Measurements from ENCODE around the gene TRDN. TPM values are rescaled to one million over a fixed set of nuclear protein-coding genes. Genes with fewer than 3 reads are reported as not detected.
"Not testable (repeated sequence)": the region's sequence is repeated elsewhere in the genome, so short reads cannot be mapped to it uniquely, and the experiment has no call there.

The TRDN gene
- total and polyA plus RNA-seq, 4 donors, result 0.04 to 0.11 (median 0.05) TPM; not detected in 1

GRCh38 chr6:123276546-123276980, 360.2 kb downstream of the TRDN start:
- WGBS, 2 donors, result 24% methylated on average over 3 of the region's 3 CpGs
- H3K4me1 ChIP-seq (ENCODE audit: control insufficient read depth in 5 of 5, insufficient read depth in 5 of 5, low read length in 5 of 5), result no peaks in the 10 kb centered on the region
- no peak overlapping the region for H3K4me3 ChIP-seq
- H3K27me3 ChIP-seq (ENCODE audit: control insufficient read depth in 3 of 3, insufficient read depth in 3 of 3, low read length in 2 of 3), result no peaks in the 10 kb centered on the region
- no peaks in the 10 kb centered on the region for H3K9me3 ChIP-seq (ENCODE audit: control insufficient read depth in 4 of 4, insufficient read depth in 3 of 4, low read length in 3 of 4)
- DNase-seq (no peak), ATAC-seq (ENCODE audit: insufficient read depth, low FRiP score) (no peak)
- no peak overlapping the region for H3K9ac ChIP-seq (ENCODE audit: insufficient read depth in 1 of 2, low read length in 2 of 2)
- TF ChIP-seq CTCF (IDR thresholded peaks at IDR 0.05; ENCODE audit: control extremely low read depth, extremely low read depth), result no peak
- H3K36me3 ChIP-seq (ENCODE audit: control insufficient read depth in 4 of 4, insufficient read depth in 4 of 4, low read length in 4 of 4), result no peaks in the 10 kb centered on the region
- no peak overlapping the region for H3K27ac ChIP-seq (ENCODE audit: low read depth in 1 of 2, low read length in 1 of 2)

GRCh38 chr6:123263981-123264380, 372.8 kb downstream of the TRDN start:
- no peak overlapping the region for H3K9ac ChIP-seq (ENCODE audit: insufficient read depth in 1 of 2, low read length in 2 of 2)
- H3K9me3 ChIP-seq (ENCODE audit: control insufficient read depth in 4 of 4, insufficient read depth in 3 of 4, low read length in 3 of 4), result no peaks in the 10 kb centered on the region
- H3K36me3 ChIP-seq (ENCODE audit: control insufficient read depth in 4 of 4, insufficient read depth in 4 of 4, low read length in 4 of 4), result no peaks in the 10 kb centered on the region
- WGBS, 2 donors, result 82 to 87% methylated on average over 5 of the region's 5 CpGs
- no peak overlapping the region for H3K27ac ChIP-seq (ENCODE audit: low read depth in 1 of 2, low read length in 1 of 2)
- H3K27me3 ChIP-seq (ENCODE audit: control insufficient read depth in 3 of 3, insufficient read depth in 3 of 3, low read length in 2 of 3), result no peaks in the 10 kb centered on the region
- TF ChIP-seq CTCF (IDR thresholded peaks at IDR 0.05; ENCODE audit: control extremely low read depth, extremely low read depth), result no peak
- no peaks in the 10 kb centered on the region for H3K4me1 ChIP-seq (ENCODE audit: control insufficient read depth in 5 of 5, insufficient read depth in 5 of 5, low read length in 5 of 5)
- no peak for DNase-seq
- no peak for ATAC-seq (ENCODE audit: insufficient read depth, low FRiP score)
- no peak overlapping the region for H3K4me3 ChIP-seq

GRCh38 chr6:123240626-123241025, 396.1 kb downstream of the TRDN start:
- no peaks in the 10 kb centered on the region for H3K27me3 ChIP-seq (ENCODE audit: control insufficient read depth in 3 of 3, insufficient read depth in 3 of 3, low read length in 2 of 3)
- ATAC-seq (ENCODE audit: insufficient read depth, low FRiP score), result no peak
- no peak for TF ChIP-seq CTCF (IDR thresholded peaks at IDR 0.05; ENCODE audit: control extremely low read depth, extremely low read depth)
- H3K4me3 ChIP-seq, result no peak overlapping the region
- no peak overlapping the region for H3K9ac ChIP-seq (ENCODE audit: insufficient read depth in 1 of 2, low read length in 2 of 2)
- H3K27ac ChIP-seq (ENCODE audit: low read depth in 1 of 2, low read length in 1 of 2), result no peak overlapping the region
- peaks cover 0 to 2% (median 0%) of the 10 kb centered on the region in 4 donors for H3K9me3 ChIP-seq (ENCODE audit: control insufficient read depth in 4 of 4, insufficient read depth in 3 of 4, low read length in 3 of 4)
- H3K4me1 ChIP-seq (ENCODE audit: control insufficient read depth in 5 of 5, insufficient read depth in 5 of 5, low read length in 5 of 5), result no peaks in the 10 kb centered on the region
- DNase-seq, result no peak
- H3K36me3 ChIP-seq (ENCODE audit: control insufficient read depth in 4 of 4, insufficient read depth in 4 of 4, low read length in 4 of 4), result no peaks in the 10 kb centered on the region
- WGBS, 2 donors, result 61 to 74% methylated on average over 1 of the region's 1 CpG

GRCh38 chr6:123233336-123233735, 403.4 kb downstream of the TRDN start:
- Histone ChIP-seq H3K36me3 (ENCODE audit: control insufficient read depth in 4 of 4, insufficient read depth in 4 of 4, low read length in 4 of 4) (no peaks in the 10 kb centered on the region), H3K27ac (ENCODE audit: low read depth in 1 of 2, low read length in 1 of 2) (no peak overlapping the region), H3K27me3 (ENCODE audit: control insufficient read depth in 3 of 3, insufficient read depth in 3 of 3, low read length in 2 of 3) (no peaks in the 10 kb centered on the region), H3K4me3 (no peak overlapping the region), H3K9me3 (ENCODE audit: control insufficient read depth in 4 of 4, insufficient read depth in 3 of 4, low read length in 3 of 4) (no peaks in the 10 kb centered on the region), H3K9ac (ENCODE audit: insufficient read depth in 1 of 2, low read length in 2 of 2) (no peak overlapping the region), H3K4me1 (ENCODE audit: control insufficient read depth in 5 of 5, insufficient read depth in 5 of 5, low read length in 5 of 5) (no peaks in the 10 kb centered on the region)
- TF ChIP-seq CTCF (IDR thresholded peaks at IDR 0.05; ENCODE audit: control extremely low read depth, extremely low read depth), result no peak
- WGBS, 2 donors, result 77 to 81% methylated on average over 4 of the region's 4 CpGs
- DNase-seq, result no peak
- no peak for ATAC-seq (ENCODE audit: insufficient read depth, low FRiP score)

GRCh38 chr6:123227789-123228188, 409.0 kb downstream of the TRDN start:
- not testable (repeated sequence) for H3K27ac ChIP-seq (ENCODE audit: low read depth in 1 of 2, low read length in 1 of 2); H3K36me3 ChIP-seq (ENCODE audit: control insufficient read depth in 4 of 4, insufficient read depth in 4 of 4, low read length in 4 of 4); DNase-seq; H3K4me1 ChIP-seq (ENCODE audit: control insufficient read depth in 5 of 5, insufficient read depth in 5 of 5, low read length in 5 of 5); ATAC-seq (ENCODE audit: insufficient read depth, low FRiP score); H3K9me3 ChIP-seq (ENCODE audit: control insufficient read depth in 4 of 4, insufficient read depth in 3 of 4, low read length in 3 of 4); H3K9ac ChIP-seq (ENCODE audit: insufficient read depth in 1 of 2, low read length in 2 of 2); H3K4me3 ChIP-seq; H3K27me3 ChIP-seq (ENCODE audit: control insufficient read depth in 3 of 3, insufficient read depth in 3 of 3, low read length in 2 of 3)
- WGBS, 2 donors, result 37 to 57% methylated on average over 2 of the region's 2 CpGs

Measured in lung (tissue), 12 donors.